ENCODE measurements around the gene COL6A3.
A peak's percentile ranks its signal among the peaks of the same experiment; 100 is the strongest.
"Not testable (repeated sequence)": the region's sequence is repeated elsewhere in the genome, so short reads cannot be mapped to it uniquely, and the experiment has no call there.

Gene COL6A3

DNA sequence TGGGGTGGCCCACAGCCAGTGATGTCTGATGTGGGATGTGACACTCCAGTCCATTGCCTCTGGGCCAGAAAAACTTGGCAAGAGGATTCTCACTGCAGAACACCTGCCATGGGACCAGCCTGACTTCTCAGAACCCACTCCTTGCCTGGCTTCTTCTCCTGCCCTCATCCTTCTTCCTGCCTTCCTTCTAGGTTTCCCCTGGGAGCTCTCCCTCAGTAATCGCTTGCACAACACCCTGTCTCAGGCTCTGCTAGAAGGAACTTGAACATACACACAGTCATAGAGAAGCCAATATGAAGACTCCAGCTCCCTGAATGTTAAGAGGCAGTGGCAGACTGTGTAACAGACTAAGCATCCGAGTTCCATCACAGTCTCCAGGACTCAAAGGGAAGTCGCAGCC lies 4.3 kb upstream of the COL6A3 start:
- no peak for DNase-seq (ENCODE audit: low spot score)

DNA sequence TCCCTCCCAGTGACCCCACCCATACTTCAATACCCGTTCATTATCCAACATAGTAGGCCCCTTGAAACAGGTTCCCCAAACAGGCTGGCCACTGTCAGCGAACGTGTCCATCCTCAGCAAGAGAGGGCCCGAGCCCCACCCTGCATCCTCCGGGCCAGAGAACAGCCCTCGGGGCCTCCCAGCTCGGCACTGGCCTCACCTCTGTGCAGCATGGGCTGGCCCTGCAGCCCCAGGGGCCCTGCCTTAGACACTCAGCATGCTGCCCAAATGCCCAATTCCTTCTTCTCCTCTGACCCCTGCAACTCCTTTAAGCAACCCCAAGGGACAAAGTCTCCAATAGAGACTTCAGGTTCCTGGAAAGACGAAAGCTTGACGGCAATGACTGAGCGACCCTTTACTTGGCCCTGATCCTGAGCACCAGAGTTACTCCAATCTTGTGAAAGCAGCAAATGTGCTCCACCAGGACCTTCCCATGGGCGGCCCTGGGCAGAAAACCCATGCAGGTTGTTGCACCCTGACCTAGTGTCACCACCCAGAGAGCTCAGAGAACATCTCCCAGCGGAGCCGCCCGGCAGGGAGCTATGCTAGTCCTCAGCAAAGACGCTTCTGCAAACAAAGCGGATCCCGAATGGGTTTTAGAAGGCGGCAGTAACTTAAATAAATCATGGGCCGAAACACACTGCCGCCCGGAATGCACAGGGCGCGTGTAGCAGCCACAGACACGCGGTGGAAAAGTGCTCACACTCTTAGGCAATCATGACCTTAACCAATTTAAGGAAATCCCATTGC lies 782 bp downstream of the COL6A3 start:
- DNase-seq (ENCODE audit: low spot score), result no peak

DNA sequence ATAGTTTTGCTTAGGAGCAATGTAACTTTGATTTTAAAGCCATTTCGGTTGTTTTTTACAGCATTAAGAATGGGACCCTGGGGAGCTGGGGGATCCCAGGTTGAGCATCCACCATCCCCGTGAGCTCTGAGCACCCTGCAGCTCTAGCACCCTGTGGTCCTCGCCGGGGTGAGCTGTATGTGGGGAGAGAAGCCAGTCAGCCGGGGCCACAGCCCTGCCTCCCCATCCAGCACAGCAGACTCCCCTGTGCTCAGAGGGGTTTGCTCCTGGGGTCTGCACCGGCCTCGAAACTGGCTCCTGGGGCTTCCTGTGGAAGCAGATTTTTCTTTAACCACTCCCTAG lies 1.3 kb downstream of the COL6A3 start:
- DNase-seq (ENCODE audit: low spot score), result no peak

DNA sequence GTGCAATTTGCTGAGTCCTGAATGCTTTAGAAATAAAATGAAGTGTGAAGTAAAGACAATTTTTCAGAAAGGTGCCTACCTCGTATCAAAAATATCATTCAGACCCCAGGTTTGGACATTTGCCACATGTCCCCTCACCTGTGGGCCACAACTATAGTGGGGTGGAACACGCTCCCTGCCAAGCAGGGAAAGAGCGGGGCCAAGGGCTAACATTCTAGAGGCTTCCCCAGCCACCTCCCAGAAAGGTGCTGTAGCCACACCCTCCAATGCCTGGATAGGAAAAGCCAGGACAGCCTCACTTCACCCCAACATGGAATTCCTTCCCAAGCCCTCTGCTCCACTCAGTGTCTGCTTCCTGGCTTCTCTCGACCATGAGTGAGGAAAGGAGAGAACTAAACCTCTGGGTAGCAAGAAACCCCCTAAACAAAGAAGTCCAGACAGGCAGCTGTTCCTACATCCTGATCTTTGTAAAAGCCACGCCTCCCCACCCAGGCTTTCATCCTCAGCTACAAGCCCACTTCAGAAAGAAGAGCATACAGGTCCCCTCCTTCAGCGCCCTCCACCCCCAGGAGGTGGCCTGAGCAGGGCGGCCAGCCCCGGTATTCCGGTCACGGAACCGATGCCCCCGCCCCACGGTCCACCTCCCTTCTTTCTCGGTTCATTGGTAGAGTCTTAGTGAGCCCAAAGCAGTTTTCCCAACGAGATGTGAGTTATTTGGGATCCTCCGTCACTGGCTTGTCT lies 2.1 kb downstream of the COL6A3 start:
- no peak for DNase-seq (ENCODE audit: low spot score)

DNA sequence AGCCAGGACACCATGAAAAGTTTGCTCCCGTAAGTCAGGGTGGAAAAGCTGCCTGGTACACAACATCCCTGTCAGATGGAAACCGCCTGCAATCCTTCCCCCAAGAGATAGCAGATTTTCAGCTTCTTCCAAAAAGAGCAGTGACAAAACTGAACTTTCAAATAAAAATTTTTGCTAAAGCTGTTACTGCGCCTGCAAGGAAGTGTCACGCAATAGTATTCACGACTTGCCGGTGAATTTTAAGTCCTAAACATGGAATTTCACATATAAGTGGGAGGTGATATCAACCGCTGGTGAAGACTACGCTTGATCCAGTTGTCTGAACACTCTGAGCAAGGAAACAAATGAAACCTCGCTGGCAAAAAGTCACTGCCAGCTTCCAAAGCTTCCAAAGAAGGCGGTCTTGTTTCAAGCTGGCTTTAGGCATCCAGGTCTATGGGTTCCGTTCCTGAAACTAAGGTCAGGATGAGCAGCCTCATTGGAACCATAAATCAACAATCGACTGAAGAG lies 2.8 kb downstream of the COL6A3 start:
- DNase-seq (ENCODE audit: low spot score), result no peak

DNA sequence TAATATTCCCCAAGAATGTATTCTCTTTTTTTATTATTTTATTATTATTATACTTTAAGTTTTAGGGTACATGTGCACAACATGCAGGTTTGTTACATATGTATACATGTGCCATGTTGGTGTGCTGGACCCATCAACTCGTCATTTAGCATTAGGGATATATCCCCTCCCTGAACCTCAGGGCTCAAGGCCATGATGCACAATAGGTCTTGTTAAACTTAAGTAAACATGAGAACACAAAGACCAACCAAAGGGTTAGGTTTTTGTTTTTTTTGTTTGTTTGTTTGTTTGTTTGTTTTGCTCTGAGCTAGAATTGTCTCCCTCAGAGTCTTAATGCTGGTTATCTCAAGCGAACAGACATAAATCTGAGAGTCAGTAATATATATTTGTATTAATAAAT lies 4.7 kb downstream of the COL6A3 start:
- not testable (repeated sequence) for DNase-seq (ENCODE audit: low spot score)

DNA sequence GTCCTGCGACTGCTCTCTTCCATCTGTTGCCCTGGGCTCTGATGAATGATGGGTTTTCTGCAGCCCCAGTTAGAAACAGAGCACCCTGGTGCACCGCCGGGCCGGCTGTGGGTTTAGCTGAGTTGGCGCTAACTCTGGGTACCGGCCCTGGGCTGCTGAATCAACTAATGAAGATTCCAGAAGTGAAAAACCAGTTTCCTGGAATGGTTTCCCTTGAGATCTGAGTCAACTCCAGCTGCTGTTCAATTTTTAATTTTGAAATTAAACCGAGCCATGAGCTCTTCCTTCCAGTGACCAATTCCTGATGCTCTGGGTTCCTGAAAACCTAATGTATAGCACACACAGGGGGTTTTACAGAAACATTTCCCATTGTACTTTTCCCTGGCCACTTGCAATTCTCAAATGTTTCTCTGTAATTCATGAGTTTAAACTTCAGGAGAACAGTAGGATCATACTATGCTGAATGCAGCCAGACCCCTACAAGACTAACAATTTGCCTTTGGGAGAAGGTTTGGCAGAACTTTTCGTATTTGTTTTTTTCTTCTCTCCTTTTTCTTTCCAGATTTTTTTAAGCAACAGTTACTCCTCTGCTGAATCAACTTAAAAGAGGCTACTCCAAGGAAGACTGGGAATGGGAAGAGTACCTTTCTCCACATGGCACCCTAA lies 5.5 kb downstream of the COL6A3 start:
- DNase-seq (ENCODE audit: low spot score), result peak; percentile 76

DNA sequence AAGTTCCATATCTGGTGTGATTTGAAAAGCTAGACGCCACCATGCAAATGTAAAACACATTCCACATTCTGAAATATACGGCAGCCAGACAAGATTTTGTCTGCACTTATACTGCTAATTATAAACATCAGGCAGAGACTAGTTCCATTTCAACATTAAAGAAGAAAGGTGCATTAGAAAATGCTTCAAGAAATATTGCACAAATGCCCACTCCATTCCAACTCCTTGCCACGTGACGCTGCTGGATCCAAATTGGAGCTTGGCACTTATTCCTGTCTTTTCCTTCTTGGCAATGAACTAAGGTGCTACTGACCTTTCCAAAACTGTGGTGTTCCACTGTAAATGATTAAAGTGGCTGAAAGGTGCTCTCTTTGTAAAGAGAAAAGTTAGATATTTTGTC lies 6.3 kb downstream of the COL6A3 start:
- no peak for DNase-seq (ENCODE audit: low spot score)

DNA sequence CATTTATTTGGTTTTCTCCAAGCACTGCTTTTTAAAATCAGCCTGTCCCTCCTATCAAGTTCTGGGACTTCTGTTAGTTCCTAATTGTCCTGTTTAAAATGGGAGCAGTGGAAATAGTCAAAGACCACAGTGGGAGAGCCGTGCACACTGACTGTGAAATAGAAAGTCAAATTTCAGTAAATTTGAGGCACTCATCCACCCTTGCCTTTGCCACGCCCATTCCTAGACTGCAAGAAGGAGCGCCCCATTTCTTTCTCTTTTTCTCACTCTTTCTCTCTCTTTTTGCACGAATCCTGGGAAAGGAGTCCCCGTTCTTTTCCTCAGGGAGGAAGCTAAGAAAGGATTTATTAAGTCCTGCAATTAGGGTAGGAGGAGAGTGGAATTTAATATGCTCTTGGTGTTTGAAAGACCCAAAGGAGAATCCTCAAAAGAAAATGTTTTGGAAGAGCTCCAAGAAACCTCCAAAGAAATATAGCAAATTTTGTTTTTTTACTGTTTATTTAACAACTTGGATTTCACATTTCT lies 7.5 kb downstream of the COL6A3 start:
- no peak for DNase-seq (ENCODE audit: low spot score)

DNA sequence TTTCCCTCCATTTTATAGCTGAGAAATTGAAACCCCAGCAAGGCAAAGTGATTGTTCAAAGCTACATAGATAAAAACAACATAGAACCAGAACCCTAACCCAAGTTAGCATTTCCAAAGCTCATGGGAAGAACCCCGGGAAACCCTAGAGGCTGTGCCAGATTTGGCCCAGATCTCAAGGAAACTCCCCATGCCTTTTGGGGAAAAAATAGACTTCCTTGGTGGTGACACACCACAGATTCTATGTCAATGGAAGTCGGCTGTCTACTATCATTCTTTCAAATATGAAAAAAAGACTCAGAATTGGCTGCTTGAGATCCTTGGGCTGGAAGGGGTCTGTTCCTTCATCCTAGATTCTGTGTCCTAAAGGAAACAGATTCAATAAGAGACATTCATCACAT lies 8.4 kb downstream of the COL6A3 start:
- DNase-seq (ENCODE audit: low spot score), result no peak

DNA sequence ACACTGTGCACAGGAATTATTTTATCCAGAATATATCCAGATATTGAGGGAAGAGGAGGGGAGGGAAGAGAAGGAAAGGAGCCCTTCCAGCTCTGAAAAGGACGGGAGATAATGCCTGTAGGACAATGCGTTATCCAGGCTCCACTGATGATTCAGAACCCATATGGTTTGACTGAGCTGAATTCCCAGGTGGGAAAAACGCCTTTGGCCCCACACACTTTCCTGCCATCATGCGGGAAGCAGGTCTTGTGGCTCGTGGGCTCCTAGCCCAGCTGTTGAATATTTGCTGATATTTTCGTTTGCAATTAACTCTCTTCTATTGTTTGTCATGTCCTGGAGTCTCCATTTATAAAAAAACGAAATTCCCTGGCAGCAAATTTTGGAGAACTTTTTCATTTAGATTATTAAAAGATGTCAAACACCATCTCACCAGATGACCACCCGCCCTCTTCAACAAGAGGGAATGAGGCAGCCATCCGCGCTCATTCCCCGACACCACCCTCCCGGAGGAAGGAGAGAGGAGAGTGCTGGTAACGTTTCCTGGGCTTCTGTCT lies 8.9 kb downstream of the COL6A3 start:
- DNase-seq (ENCODE audit: low spot score), result no peak

DNA sequence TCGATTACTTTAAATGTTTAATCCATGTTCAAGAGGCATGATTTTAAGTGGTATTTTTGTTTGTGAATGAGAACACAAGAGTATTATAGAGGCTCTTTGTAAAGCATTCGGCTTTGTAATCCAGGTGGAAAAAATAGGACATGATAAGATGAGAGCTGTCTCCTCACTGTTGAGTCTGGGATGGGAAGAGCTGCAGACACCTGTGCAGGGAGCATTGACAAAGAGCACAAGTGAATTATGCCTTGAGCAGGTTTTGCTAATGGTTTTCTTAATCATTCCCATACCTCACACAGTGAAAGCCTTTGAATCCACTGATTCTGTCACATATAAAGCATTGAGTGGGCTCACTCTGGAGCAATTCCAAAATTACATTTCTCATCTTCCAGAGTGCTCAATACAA lies 9.6 kb downstream of the COL6A3 start:
- no peak for DNase-seq (ENCODE audit: low spot score)

DNA sequence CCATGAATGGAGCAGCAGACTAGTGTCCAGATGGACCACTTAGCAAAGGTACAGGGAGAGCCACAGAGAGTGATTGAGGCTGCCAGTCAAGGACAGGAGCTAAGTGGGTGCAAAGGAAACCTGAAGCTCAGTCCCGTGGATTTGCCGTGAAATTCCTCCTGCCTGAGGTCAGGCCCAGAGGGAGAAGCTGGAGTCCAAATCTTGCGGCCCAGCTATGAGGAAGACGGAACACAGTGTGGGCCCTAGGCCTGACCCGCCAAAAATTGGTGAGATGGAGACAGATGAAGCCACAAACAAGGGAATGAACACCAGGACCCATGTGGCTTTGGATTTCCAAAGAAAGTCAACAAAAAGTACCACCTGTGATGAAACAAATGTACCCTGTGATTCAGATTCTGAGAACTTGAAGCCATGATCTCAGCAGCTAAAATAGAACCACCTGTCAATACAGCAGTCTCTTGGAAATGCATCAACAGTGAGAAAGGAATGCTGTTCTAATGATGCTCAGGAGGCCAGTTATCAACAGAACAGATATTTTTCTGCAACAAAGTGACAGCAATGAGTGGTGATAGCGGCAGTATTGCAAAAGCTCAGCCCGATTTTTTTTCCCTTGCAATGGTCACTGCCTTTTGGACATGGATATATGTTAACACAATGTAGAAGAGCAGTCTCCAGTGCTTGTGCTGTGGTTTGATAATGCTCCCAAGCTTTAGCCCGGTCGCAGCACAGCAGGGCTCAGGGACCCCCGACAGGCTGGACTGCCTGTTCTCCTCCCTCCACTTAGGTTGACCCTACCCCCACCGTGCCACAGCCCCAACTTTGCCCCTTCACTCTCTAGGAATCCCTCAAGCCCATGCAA lies 10.7 kb downstream of the COL6A3 start:
- DNase-seq (ENCODE audit: low spot score), result no peak

DNA sequence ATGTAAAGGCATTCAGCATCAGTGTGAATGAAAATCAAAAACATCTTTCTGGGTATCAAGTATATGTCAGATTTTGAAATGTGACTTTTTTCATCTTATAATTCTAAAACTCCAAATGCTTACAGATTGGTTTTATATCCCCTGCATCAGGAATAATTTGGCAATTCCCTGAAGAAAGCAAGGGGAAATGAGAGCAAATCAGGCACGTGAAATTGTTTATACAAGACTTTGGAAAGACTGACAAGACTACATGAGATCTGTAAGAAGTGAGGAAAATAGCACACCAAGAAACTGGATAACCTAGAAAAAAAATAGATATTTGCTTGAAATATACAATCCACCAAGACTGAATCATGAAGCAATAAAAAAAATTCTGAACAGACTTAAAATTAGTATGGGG lies 13.8 kb downstream of the COL6A3 start:
- DNase-seq (ENCODE audit: low spot score), result no peak

DNA sequence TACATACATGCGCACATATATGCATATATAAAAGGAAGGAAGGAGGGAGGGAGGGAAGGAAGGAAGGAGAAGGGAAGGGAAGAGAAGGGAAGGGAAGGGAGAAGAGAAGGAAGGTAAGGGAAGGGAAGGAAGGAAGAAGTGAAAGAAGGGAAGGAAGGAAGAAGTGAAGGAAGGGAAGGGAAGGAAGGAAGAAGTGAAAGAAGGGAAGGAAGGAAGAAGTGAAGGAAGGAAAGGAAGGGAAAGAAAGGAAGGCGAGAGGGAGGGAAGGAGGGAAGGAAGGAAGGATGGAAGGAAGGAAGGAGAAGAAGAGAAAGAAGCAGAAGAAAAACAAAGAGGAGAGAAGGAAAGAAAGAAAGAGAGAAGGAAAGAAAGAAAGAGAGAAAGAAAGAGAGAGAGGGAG lies 16.9 kb downstream of the COL6A3 start:
- no peak for DNase-seq (ENCODE audit: low spot score)

DNA sequence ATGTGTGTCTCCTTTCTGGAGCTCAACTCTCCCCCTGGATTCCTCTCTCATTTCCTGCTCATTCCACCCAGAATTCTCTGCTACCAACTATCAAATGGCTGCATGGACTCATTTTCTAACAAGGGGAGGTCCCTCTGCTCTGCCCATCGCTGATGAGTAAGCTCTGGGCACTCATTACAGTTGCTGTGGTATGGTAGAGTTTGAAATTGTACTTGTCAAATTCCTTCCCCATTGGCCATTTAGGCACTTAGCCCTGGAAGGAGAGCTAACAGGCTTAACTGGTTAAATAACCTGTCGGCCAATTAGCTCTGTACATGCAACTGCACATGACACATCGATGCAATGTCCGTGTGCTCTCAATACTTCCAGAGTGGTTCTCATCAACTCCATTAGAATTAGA lies 20.4 kb downstream of the COL6A3 start:
- DNase-seq (ENCODE audit: low spot score), result no peak

DNA sequence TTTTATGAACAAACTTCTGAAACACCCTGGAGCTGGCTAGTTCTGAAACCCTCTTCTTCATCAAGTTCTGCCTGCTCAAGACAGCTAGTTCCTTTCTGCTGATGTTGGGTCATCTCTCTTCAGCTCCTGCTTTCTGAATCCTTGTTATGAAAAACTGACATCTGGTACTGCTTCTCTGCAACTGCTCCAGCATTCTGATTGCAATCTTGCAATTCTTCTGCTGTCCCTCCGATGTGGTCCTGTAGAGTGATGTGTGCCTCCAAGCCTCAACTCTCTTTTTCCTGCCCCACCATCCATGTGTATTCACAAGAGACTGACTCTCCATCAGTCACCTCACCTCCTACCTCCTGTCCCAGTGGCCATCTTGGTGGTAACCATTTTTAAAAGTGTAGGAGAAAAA lies 21.8 kb downstream of the COL6A3 start:
- no peak for DNase-seq (ENCODE audit: low spot score)

DNA sequence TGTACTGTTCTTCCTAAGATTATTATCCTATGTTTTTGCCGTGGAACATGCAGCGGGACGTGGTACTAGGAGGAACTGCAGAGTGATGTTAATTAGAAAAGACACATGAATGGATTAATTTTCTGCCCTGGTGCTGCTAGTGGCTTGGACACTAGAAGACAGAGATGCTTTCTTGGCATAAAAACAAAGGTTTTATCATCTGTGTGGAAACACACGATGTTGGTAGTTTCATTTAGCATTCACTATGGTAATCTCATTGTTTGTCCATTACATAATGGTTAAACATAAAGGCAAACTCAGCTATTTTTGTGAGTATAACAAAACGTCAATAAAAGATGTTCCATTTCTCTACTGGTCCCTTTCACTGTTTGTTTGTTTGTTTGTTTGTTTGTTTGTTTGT lies 22.8 kb downstream of the COL6A3 start:
- DNase-seq (ENCODE audit: low spot score), result no peak

DNA sequence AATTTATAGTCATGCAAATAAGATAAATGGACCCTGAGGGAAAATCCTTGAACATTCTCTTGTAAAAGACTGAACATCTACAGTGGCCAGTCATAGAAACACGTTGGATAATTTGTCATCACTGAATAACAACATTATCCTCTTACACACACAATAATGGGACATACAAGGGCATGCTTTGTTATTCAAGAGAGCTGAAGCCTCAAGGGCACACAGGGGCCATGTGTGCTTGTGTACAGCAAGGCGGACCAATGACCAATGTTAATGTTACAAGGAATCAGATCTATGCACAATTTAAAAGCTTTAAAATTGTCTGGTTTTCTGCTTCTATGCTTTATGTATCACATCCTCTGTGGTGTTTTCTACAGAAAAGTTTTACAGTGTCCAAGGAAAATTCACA lies 23.7 kb downstream of the COL6A3 start:
- DNase-seq (ENCODE audit: low spot score), result no peak

DNA sequence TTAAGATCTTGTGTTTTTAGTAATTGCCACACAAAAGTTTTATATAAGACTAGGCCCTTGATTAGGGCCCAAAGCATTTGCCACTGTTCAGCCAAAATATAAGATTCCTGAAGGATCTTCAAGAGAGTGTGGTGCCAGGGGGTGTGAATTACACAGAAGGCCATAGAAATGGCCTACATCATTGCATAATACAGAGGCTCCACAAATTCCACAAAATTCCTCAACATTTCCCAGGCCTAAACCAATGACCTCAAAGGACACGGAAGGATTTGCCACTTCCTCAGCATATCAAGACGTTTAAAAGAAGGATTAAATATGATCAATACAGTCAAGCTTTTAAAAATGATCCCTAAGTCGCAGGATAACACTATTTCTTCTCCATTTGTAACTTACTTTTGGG lies 24.1 kb downstream of the COL6A3 start:
- no peak for DNase-seq (ENCODE audit: low spot score)

DNA sequence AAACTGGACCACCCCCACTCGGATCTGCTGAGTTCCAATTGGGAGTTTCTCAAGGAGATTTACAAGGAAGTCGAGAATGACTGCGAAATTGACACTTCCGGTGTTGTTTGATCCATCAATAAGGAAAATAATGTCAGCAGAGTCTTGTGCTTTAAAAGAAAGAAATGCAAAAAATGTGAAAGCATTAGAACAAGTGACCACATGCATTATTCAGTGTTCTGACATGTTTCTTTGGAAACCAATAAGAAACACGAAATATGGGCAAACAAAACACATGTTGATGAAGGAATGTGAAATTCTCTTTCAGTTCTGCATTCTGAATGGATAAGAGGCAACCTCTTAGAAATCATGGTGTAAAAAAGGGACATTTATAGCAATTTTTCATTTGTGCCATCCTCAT lies 25.9 kb downstream of the COL6A3 start:
- DNase-seq (ENCODE audit: low spot score), result no peak

DNA sequence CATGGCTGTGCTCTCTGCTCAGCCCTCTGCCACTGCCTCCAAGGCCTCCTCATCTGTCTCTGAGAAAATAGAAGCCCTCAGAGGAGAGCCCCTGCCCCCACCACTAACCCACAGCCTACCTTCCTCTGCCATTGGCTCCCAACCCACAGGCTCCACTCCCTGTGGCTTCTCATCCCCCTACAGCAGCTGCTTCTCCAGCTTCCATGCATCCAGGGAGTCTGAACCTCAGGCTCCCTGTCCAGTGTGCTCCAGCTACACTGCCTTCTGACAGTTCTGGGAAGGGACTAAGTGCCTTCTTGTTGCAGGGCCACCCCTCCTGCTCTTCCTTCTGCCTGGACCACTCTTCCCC lies 29.3 kb downstream of the COL6A3 start:
- no peak for DNase-seq (ENCODE audit: low spot score)
